ENCODE data around the gene CAMK1D.

DNA sequence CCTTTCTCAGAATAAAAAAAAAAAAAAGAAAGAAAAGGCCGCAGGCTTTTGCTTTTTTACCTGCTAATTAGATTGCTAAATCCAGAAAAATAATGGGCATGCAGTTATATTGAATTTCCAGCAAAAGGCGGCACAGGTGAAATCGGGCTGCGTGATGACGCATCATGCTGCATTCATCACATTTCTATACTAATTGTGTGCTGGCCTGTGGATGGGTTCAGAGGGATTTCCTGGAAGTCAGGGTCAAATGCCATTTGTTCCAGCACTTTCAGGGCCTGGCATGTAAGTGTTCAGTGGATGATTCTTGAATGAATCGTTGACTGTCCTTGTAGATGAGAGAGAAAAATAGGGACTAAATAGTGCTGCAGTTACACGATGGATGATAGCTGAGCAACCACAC is 292.7 kb downstream of the CAMK1D start:
- TF ChIP-seq, protein P1, sequence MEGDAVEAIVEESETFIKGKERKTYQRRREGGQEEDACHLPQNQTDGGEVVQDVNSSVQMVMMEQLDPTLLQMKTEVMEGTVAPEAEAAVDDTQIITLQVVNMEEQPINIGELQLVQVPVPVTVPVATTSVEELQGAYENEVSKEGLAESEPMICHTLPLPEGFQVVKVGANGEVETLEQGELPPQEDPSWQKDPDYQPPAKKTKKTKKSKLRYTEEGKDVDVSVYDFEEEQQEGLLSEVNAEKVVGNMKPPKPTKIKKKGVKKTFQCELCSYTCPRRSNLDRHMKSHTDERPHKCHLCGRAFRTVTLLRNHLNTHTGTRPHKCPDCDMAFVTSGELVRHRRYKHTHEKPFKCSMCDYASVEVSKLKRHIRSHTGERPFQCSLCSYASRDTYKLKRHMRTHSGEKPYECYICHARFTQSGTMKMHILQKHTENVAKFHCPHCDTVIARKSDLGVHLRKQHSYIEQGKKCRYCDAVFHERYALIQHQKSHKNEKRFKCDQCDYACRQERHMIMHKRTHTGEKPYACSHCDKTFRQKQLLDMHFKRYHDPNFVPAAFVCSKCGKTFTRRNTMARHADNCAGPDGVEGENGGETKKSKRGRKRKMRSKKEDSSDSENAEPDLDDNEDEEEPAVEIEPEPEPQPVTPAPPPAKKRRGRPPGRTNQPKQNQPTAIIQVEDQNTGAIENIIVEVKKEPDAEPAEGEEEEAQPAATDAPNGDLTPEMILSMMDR (IDR thresholded peaks at IDR 0.05), result no peak
- TF ChIP-seq POLR2A (IDR thresholded peaks at IDR 0.05), result no peak
